ENCODE results near the gene NCCRP1. TPM values are rescaled to one million over a fixed set of nuclear protein-coding genes. Genes with fewer than 3 reads are reported as not detected.

The NCCRP1 gene
- polyA plus RNA-seq, 3 donors from 2014 or later: not detected

DNA sequence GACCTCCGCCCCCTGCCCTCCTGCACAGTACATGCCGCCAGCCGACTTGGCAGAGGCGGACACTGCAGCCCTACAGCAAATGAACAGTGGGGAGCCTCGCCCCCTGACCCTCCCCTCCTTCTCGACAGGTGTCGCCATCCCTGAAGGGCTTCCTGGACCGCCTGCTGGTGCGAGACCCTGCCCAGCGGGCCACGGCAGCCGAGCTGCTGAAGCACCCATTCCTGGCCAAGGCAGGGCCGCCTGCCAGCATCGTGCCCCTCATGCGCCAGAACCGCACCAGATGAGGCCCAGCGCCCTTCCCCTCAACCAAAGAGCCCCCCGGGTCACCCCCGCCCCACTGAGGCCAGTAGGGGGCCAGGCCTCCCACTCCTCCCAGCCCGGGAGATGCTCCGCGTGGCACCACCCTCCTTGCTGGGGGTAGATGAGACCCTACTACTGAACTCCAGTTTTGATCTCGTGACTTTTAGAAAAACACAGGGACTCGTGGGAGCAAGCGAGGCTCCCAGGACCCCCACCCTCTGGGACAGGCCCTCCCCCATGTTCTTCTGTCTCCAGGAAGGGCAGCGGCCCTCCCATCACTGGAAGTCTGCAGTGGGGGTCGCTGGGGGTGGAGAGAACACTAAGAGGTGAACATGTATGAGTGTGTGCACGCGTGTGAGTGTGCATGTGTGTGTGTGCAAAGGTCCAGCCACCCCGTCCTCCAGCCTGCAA is 18.3 kb upstream of the NCCRP1 start:
- no peaks in the 10 kb centered on the region for H3K36me3 Mint-ChIP-seq

DNA sequence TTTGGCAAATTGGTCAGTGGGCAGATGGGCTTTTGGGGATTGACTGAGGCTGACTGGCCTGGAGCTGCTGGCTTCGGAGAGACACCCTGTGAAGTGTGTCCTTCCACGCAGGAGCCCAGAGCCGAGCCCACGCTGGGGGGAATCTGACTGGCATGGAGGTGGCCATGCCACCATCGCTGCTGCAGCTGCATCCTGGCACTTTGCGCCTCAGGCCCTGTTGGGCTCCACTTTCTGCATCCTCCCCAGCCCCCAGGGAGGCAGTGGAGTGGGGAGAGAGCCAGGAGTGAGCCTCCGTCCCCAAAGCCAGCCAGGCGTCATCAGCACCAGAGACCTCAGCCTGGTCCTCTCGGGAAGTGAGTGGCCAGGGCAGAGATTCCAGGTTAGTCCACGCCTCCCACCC is 17.0 kb upstream of the NCCRP1 start:
- Mint-ChIP-seq H3K9me3 (no peaks in the 10 kb centered on the region), H3K4me1 (no peaks in the 10 kb centered on the region), H3K27me3 (ENCODE audit: low read depth in 3 of 3) (peaks cover 0 to 2% (median 0%) of the 10 kb centered on the region in 3 donors), H3K27ac (no peak overlapping the region), H3K4me3 (no peak overlapping the region), H3K36me3 (no peaks in the 10 kb centered on the region)
- DNase-seq: no peak

More for the DNA sequence above, 18.3 kb upstream of the NCCRP1 start:
- Mint-ChIP-seq H3K27me3 (ENCODE audit: low read depth in 3 of 3) (no peaks in the 10 kb centered on the region), H3K4me1 (no peaks in the 10 kb centered on the region), H3K4me3 (no peak overlapping the region), H3K27ac (no peak overlapping the region), H3K9me3 (no peaks in the 10 kb centered on the region)
- DNase-seq: no peak

DNA sequence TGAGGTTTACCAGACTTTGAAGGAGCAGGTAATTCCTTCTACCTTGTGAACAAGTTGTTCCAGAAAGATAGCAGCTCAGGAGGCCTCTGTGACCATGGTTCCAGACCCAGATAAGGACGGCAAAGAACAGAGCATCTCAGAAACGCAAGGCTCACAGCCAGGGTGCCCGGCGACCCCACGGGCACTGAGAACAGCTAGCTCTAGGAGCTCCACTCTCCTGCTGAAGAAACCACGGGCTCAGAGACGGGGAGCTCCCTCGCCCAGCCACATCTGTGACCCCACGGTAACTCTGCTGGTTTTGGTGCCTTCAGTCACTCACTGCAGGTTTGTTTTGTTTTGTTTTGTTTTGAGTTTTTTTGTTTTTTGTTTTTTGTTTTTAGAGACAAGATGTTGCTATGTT is 16.0 kb upstream of the NCCRP1 start:
- Mint-ChIP-seq H3K27me3 (ENCODE audit: low read depth in 3 of 3) (peaks cover 0 to 2% (median 0%) of the 10 kb centered on the region in 3 donors), H3K27ac (no peak overlapping the region), H3K4me1 (no peaks in the 10 kb centered on the region), H3K9me3 (no peaks in the 10 kb centered on the region), H3K4me3 (no peak overlapping the region), H3K36me3 (no peaks in the 10 kb centered on the region)
- DNase-seq: no peak

DNA sequence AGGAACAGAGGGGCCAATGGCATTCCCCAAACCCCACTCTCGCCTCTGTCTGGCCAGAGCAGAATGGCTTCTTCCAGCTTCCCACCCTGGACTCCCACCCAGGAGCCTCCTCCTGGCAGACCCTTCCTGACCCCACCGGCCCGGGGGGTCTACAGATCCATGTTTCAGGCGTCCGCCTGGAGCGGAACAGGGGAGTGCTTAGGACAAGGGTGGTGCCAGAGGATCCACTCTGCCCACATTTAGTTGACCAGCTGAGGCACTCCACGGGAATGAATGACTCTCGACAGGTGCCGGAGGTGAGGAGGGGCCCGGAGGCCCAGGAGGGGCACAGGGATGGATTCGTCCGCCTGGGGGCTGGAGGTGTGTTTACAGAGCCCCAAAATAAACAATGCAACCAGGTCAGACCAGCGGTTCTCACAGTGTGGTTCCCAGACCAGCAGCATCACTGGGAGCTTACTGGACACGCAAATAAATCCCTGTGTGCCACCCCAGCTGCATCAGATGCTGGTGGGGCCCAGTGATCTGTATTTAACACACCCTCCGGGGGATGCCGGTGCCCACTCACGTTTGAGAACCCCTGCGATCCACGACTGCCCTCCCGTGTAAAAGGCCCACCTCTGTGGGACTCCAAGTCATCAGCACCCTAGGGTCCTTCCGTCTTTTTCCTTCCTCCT is 15.1 kb upstream of the NCCRP1 start:
- Mint-ChIP-seq H3K9me3 (no peaks in the 10 kb centered on the region), H3K4me1 (no peaks in the 10 kb centered on the region), H3K4me3 (no peak overlapping the region), H3K27ac (no peak overlapping the region), H3K27me3 (ENCODE audit: low read depth in 3 of 3) (peaks cover 0 to 4% (median 0%) of the 10 kb centered on the region in 3 donors), H3K36me3 (no peaks in the 10 kb centered on the region)
- no peak for DNase-seq

DNA sequence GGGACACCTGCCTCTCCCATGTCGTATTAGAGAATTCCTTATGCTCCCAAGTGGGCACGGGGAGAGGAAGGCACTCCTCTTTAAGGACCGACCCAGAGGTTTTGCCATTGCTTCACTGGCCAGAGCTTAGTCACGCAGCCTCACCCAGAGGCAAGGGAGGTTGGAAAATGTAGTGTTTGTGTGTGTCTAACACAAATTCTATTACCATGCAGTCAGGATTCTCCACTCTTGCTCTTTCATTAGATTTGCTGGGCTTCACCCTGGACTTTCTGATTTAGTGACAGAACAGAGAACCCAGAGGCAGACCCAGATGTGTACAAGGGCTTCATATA is 14.6 kb upstream of the NCCRP1 start:
- no peak for DNase-seq
- no peak overlapping the region for H3K4me3 Mint-ChIP-seq
- H3K27ac Mint-ChIP-seq: no peak overlapping the region
- no peaks in the 10 kb centered on the region for H3K36me3 Mint-ChIP-seq
- no peaks in the 10 kb centered on the region for H3K4me1 Mint-ChIP-seq
- no peaks in the 10 kb centered on the region for H3K9me3 Mint-ChIP-seq
- peaks cover 0 to 4% (median 0%) of the 10 kb centered on the region in 3 donors for H3K27me3 Mint-ChIP-seq (ENCODE audit: low read depth in 3 of 3)

DNA sequence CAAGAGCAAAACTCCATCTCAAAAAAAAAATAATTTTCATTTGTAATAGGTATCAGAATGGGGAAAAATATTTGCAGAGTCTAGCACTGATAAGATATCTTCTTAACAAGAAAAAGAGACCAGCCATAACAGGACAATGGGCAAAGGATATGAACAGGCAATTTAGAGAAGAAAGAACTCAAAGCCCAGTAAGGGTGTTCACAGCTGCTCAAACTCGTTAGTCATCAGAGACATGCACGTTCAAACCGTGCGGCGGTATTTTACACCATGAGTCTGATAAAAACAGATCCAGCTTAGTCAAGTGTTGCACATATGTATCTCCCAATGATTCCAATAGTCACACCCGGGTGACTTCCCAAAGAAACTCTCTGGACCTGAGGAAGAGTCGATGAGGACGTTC is 13.7 kb upstream of the NCCRP1 start:
- no peak overlapping the region for H3K27ac Mint-ChIP-seq

DNA sequence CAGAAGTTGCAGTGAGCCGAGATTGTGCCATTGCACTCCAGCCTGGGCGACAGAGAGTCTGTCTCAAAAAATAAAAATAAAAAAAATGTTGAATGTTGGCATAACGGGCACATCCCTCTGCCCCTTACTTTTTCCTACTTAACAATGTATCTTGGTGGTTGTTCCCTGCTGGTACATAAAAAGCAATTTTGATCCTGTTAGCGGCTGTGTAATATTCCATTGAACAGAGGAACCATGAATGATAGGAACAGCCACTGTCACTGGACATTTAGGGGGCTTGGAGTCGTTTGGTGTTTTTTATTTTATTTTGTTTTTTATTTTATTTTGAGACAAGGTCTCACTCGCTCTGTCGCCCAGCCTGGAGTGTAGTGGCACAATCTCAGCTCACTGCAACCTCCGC is 10.4 kb upstream of the NCCRP1 start:
- no peak for DNase-seq
- H3K9me3 Mint-ChIP-seq: no peaks in the 10 kb centered on the region
- no peaks in the 10 kb centered on the region for H3K36me3 Mint-ChIP-seq
- H3K27me3 Mint-ChIP-seq (ENCODE audit: low read depth in 3 of 3): peaks cover 0 to 7% (median 1%) of the 10 kb centered on the region in 3 donors
- H3K4me3 Mint-ChIP-seq: no peak overlapping the region
- H3K27ac Mint-ChIP-seq: no peak overlapping the region
- no peaks in the 10 kb centered on the region for H3K4me1 Mint-ChIP-seq

More for the DNA sequence above, 13.7 kb upstream of the NCCRP1 start:
- Mint-ChIP-seq H3K9me3 (no peaks in the 10 kb centered on the region), H3K4me1 (no peaks in the 10 kb centered on the region), H3K4me3 (no peak overlapping the region), H3K36me3 (no peaks in the 10 kb centered on the region), H3K27me3 (ENCODE audit: low read depth in 3 of 3) (peaks cover 0 to 4% (median 1%) of the 10 kb centered on the region in 3 donors)
- no peak for DNase-seq

DNA sequence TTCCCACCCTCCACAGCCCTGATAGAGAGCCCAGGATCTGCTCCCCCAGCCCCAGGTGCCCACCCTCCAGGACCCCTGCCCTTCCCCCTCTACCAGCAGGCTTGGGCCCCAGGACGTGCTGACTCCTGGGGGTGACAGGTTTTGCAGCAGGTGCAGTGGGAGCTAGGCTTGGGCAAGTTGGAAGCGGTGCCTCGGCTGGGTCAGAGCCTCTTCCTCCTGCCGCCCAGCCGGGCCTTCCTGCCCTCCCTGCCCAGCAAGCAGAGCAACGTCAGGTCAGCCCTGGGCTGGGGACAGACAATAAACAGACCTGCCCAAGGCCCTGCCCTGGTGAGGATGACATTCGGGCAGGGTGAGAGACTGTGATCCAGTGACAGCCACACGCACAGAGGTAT is 9.2 kb upstream of the NCCRP1 start:
- no peaks in the 10 kb centered on the region for H3K36me3 Mint-ChIP-seq
- H3K4me3 Mint-ChIP-seq: no peak overlapping the region
- peaks cover 0 to 7% (median 1%) of the 10 kb centered on the region in 3 donors for H3K27me3 Mint-ChIP-seq (ENCODE audit: low read depth in 3 of 3)

DNA sequence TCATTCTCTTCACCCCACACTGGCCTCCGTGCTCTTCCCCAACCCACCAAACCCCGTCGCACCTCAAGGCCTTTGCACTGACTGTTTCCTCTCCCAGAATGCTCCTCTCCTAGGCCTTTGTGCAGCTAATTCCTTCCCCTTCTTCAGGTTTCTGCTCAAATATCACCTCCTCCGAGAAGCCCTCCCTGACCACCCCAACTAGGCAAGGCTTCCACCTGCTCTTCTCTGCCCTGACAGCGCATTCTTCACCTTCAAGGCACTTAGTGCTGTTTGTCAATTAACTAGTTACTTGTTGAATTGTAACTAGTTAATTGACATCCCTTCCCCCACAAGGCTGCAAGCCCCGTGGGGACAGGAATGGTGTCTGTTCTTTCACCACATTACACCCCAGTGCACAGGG is 7.8 kb upstream of the NCCRP1 start:
- no peak overlapping the region for H3K4me3 Mint-ChIP-seq
- DNase-seq: no peak
- peak overlapping the region in 1 of 6 donors; percentile 7 for H3K27ac Mint-ChIP-seq
- H3K4me1 Mint-ChIP-seq: no peaks in the 10 kb centered on the region
- H3K36me3 Mint-ChIP-seq: no peaks in the 10 kb centered on the region
- H3K9me3 Mint-ChIP-seq: no peaks in the 10 kb centered on the region
- H3K27me3 Mint-ChIP-seq (ENCODE audit: low read depth in 3 of 3): peaks cover 1 to 6% (median 1%) of the 10 kb centered on the region in 3 donors

More for the DNA sequence above, 9.2 kb upstream of the NCCRP1 start:
- no peaks in the 10 kb centered on the region for H3K4me1 Mint-ChIP-seq
- H3K27ac Mint-ChIP-seq: peak overlapping the region in 1 of 6 donors; percentile 53
- no peak for DNase-seq
- no peaks in the 10 kb centered on the region for H3K9me3 Mint-ChIP-seq

DNA sequence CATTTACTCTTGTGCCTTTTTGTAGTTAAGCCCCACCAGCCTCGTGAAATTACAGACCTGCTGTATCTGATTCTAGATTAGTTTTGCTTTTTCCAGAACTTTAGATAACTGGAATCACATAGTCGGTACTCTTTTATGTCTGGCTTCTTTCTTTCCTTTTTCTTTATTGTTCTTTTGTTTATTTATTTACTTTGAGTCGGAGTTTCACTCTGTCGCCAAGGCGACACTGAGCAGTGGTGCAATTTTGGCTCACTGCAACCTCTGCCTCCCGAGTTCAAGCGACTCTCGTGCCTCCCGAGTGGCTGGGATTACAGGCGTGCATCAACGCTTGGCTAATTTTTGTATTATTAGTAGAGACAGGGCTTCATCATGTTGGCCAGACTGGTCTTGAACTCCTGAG is 6.0 kb upstream of the NCCRP1 start:
- Mint-ChIP-seq H3K4me1 (peaks cover 4 to 6% of the 10 kb centered on the region in 2 donors), H3K27me3 (ENCODE audit: low read depth in 3 of 3) (peaks cover 1 to 13% (median 7%) of the 10 kb centered on the region in 3 donors), H3K27ac (no peak overlapping the region)

DNA sequence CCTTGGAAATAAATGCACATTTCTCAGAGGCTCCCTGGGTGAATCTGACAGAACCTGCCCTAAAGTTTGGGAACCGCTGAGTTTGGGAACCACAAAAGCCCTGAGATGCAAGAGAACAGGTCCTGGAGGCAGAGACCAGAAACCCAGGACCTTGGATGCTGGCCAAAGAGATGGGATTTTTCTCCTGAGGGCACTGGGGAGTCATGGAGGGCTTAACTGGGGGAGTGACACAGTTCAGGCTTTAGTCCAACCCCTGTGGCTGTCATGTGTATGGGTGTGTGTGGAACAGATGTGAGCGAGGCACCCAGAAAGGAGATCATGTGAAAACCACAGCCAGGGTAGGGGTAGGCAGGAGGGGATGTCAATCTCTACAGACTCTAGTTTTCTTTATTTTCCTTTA is 3.9 kb upstream of the NCCRP1 start:
- H3K4me3 Mint-ChIP-seq: no peak overlapping the region
- H3K9me3 Mint-ChIP-seq: no peaks in the 10 kb centered on the region
- no peak for DNase-seq
- peaks cover 1 to 11% (median 10%) of the 10 kb centered on the region in 3 donors for H3K27me3 Mint-ChIP-seq (ENCODE audit: low read depth in 3 of 3)
- no peak overlapping the region for H3K27ac Mint-ChIP-seq
- H3K4me1 Mint-ChIP-seq: peaks cover 13 to 16% of the 10 kb centered on the region in 2 donors
- H3K36me3 Mint-ChIP-seq: peaks cover 0 to 4% (median 0%) of the 10 kb centered on the region in 3 donors

More for the DNA sequence above, 6.0 kb upstream of the NCCRP1 start:
- Mint-ChIP-seq H3K36me3 (no peaks in the 10 kb centered on the region), H3K9me3 (no peaks in the 10 kb centered on the region), H3K4me3 (no peak overlapping the region)
- no peak for DNase-seq

DNA sequence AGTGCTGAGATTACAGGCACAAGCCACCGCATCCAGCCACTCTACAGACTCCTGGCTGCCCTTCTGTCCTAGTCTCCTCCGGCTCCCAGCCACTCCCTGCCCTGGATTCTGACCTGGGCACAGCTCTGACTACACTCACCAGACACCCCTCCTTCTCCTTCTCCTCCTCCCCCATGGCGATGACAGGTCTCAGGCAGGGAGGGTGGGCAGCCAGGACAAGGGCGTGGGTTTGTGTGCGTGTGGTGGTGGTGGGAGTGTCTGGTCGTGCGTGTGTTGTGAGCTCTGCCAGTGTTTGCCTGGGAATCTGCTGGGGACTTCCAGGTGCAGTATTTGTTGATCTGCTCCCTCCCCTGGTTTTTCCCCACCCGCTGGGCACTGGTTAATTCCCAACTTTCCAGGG is 3.0 kb upstream of the NCCRP1 start:
- DNase-seq: no peak
- Mint-ChIP-seq H3K4me1 (peaks cover 13 to 16% of the 10 kb centered on the region in 2 donors), H3K4me3 (no peak overlapping the region), H3K36me3 (peaks cover 0 to 4% (median 0%) of the 10 kb centered on the region in 3 donors), H3K27me3 (ENCODE audit: low read depth in 3 of 3) (peaks cover 1 to 11% (median 10%) of the 10 kb centered on the region in 3 donors), H3K27ac (peak overlapping the region in 1 of 6 donors; percentile 7), H3K9me3 (peaks cover 0 to 1% (median 0%) of the 10 kb centered on the region in 6 donors)

DNA sequence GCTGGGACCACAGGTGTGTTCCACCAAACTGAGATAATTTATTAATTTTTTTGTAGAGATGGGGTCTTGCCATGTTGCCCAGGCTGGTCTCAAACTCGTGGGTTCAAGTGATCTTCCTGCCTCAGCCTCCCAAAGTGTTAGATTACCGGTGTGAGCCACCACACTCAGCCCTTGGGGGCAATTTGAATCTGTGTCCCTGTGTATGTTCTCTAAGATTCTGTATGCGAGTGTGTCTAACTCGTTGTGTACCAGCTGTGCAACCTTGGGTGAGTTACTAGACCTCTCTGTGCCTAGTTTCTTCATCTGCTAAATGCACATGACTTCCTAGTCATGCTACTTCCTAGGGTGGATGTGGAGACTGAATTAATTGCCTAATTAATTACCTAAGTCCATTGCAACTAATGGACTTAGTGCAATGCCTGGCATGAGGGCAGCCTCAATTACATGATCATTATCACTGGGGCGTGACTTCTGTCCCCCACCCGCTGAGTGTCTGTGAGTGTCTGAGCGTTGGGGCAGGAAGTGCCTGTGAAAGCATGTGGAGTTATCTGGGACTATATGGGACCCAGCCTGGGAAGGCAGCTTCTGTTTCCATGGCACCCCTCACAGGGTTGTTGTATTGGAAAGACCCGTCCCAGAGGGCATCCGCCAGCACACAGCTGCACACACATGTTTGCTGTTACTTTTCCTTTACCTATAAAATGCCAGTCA is 1.8 kb upstream of the NCCRP1 start:
- Mint-ChIP-seq H3K4me3 (peak overlapping the region in 4 of 5 donors; percentile 21 to 57 (median 40)), H3K27ac (peak overlapping the region in 1 of 6 donors; percentile 12), H3K4me1 (peaks cover 13 to 16% of the 10 kb centered on the region in 2 donors), H3K36me3 (peaks cover 0 to 4% (median 0%) of the 10 kb centered on the region in 3 donors), H3K27me3 (ENCODE audit: low read depth in 3 of 3) (peaks cover 4 to 16% (median 10%) of the 10 kb centered on the region in 3 donors), H3K9me3 (peaks cover 0 to 1% (median 0%) of the 10 kb centered on the region in 6 donors)
- DNase-seq: no peak

DNA sequence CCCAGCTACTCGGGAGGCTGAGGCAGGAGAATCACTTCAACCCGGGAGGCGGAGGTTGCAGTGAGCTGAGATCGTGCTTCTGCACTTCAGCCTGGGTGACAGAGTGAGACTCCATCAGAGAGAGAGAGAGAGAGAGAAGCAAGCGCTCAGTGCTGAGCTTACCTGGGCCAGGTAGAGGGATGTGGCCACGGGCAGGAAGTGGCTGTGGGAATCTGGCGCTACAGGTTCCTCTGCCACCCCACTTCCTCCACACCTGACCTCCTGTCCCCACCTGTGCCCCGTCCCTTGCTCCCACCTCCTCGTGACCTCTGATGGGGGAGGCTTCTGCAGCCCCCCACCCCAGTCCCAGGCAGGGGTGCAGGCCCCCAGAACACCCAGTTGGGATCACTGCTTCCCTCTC is 1.0 kb upstream of the NCCRP1 start:
- peaks cover 0 to 4% (median 0%) of the 10 kb centered on the region in 3 donors for H3K36me3 Mint-ChIP-seq
- H3K4me1 Mint-ChIP-seq: peaks cover 13 to 16% of the 10 kb centered on the region in 2 donors
- H3K4me3 Mint-ChIP-seq: peak overlapping the region; percentile 9 to 57 (median 27)
- no peak overlapping the region for H3K27ac Mint-ChIP-seq
- DNase-seq: no peak
- H3K9me3 Mint-ChIP-seq: peaks cover 0 to 1% (median 0%) of the 10 kb centered on the region in 6 donors
- peaks cover 4 to 15% (median 10%) of the 10 kb centered on the region in 3 donors for H3K27me3 Mint-ChIP-seq (ENCODE audit: low read depth in 3 of 3)

Measured in immature natural killer cell (primary cell).